Activated gamma-delta T cell (primary cell): ENCODE measurements around the gene SLC38A3.

Experiments
- DNase-seq: peaks from one replicate; lab custom pipeline; 2025; lab: John Stamatoyannopoulos, UW

The SLC38A3 gene

DNA sequence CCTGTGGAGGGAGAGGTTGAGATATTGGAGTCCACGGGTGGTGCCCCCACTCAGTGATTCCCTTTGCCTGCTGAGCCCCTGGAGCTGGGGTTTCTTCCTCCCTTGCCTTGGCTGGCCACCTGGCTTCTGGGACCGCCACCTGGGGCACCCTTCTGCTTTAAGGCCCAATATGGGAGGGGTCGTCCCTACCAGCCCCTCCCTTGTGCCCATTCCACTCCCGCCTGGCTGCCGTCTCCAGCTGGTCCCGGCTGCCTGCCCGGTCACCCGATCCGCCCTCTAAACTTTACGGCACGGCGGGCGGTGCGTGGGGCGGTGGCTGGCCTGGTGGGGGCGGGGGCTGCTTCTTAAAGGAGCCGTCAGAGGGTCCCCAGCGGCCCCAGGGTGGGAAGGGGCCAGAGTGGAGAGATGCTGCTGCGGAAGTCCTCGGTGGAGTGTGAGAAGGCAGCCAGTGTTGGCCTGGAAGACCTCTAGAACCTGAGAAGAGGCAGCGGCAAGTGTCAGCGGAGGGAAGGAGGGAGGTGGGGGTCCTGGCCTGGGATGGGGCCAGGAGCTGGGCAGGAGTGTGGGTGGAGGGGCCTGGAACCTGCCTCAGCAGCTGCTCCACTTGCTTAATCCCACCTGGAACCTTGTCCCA is 62.3 kb downstream of the SLC38A3 start:
- no peak for DNase-seq

DNA sequence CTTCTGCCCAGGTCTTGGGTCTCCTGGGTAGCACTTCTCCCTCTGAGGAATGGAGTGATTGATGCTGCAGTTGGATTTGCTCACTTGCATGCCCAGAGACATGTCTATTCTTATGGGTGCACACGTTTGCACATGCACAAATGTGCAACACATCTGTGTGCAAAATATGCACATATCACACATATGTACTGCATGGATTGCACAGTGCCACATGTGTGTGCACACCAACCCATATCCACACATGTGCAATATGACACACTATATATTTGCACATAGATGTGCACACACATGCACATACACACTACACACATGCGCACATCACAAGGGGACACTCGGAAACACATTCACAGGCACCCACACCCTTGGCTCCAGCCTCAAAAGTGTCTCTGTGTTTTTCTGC is 63.2 kb downstream of the SLC38A3 start:
- DNase-seq: no peak

DNA sequence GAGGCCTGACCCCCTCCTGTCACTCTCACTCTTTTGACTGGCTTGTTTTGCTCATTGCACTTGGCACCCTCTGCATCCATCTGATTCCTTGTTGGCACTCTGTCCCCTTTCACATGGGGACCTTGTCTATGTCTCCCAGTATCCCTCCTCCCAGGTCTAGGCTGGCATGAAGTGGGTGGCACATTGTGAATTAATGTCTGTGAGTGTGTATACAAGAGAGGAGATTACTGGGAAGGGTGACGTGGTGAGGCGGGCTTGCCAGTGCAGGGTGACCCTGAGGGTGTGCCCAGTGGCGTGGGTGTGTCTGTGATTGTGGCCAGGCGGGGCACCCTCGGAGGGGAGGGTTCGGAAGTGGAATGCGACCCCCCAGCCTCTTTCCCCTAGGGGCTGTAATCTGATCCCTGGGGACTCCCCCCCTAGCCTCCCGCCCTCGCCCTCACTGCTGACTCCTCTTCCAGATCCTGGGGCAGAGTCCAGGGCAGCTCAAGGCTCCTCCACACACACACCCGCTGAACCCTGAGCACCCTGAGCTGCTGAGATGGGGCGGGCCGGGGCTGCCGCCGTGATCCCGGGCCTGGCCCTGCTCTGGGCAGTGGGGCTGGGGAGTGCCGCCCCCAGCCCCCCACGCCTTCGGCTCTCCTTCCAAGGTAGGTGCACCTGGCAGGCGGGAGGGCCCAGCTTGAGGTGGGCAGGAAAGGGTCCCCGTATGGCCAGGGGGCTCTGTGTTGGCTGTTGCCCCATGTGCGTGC is 63.8 kb downstream of the SLC38A3 start, which contains the start of gene SEMA3B:
TSS of gene SEMA3B (plus strand) at position 445 of the 749 bp plus-strand sequence. CDS start at position 539, 94 bp downstream.
- no peak for DNase-seq

DNA sequence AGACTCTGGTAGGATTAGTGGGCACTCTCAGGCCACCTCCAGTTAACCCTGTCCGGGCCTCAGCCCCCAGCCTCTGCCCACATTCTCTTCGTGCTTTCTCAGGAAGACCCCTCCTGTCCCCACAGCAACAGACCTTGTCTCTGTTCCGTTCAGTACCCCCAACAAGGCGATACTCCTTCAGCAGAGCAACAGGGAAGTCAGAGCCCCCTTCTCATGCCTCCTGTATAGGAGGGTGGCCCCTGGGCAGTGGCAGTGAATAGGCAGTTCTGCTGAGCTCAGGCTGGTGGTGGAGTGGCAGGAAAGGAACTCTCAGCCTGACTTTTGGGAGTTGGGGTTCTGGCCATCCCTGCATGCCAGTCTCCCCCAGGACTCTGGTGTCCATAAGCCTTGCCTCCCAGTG is 64.4 kb downstream of the SLC38A3 start:
- no peak for DNase-seq

DNA sequence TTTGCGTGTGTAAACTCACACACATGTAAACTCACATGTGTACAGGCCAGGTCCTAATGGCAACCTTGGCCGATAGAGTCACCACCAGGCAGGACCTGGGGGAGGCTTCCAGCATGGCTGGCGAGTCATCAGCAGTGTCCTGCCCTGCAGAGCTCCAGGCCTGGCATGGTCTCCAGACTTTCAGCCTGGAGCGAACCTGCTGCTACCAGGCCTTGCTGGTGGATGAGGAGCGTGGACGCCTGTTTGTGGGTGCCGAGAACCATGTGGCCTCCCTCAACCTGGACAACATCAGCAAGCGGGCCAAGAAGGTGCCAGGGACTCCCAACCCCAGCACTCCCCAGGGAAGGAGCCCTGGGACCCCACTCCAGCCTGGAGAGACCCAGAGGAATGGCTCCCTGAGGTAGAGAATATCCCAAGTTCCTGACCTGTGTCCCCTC is 64.9 kb downstream of the SLC38A3 start:
- no peak for DNase-seq

DNA sequence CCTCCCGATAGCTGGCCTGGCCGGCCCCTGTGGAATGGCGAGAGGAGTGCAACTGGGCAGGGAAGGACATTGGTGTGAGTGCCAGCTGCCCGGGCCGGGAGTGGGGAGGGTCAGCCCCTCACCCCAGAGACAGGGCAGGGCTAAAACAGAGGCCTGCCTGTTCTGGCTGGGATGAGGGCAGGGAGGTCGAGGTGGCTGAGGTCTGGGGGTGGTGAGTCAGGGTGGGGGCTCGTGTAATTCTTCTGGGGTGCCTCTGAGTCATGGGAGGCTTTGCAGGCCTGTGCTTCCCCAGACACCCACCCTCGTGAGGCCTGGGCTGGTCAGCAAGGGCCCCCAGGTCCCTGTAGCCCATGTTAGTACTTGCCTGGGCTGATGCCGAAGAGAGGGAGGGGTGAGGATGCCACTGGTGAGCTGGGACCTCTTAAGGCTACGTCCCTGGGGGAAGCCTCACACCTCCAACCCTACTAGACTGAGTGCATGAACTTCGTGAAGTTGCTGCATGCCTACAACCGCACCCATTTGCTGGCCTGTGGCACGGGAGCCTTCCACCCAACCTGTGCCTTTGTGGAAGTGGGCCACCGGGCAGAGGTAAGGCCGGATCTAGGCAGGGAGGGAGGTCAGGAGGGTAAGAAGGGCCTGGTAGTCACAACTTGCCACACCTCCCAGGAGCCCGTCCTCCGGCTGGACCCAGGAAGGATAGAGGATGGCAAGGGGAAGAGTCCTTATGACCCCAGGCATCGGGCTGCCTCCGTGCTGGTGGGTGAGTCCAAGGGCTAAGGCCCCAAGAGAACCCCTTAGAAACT is 65.6 kb downstream of the SLC38A3 start:
- no peak for DNase-seq
